Measurements from ENCODE around the gene LRRC28. TPM values are rescaled to one million over a fixed set of nuclear protein-coding genes. Genes with fewer than 3 reads are reported as not detected.

LRRC28 gene
- total and polyA plus RNA-seq, 3 donors from 2014 or later: 78.9 to 100.0 (median 97.1) TPM

DNA sequence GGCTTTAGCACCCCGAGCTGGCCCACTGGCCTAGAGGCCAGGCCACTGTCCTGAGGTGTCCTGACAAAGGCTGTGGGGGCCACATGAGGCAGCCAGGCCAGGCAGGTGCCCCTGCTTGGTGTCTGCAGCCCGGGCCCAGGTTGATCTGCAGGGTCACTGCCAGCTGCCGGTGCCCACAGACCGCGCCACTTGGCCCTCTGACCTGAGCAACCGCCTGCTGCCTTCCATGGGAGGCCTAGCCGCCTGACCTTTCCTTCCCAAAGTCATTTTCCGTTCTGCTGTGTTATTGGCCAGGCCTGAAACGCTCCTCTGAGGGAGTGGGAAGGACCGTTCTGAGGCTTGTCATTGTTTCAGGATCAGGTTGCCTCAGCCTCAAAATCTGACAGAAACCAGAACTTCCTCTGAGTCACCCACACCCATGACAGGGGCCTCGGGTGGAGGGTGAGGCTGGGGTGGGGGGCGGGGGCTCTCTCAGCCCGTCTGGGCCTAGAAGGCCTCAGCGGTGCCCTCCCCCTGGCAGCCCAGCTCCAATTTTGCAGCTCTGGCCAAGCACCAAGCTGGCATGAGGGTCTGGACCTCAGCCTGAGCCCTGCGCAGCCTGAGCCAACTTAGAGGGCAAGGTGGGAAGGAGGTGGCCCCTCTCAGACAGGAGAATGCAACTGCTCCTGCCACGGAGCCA is 173.8 kb downstream of the LRRC28 start:
- Histone ChIP-seq H3K27ac (peak overlapping the region; percentile 5 to 58), H3K4me1 (no peaks in the 10 kb centered on the region)

DNA sequence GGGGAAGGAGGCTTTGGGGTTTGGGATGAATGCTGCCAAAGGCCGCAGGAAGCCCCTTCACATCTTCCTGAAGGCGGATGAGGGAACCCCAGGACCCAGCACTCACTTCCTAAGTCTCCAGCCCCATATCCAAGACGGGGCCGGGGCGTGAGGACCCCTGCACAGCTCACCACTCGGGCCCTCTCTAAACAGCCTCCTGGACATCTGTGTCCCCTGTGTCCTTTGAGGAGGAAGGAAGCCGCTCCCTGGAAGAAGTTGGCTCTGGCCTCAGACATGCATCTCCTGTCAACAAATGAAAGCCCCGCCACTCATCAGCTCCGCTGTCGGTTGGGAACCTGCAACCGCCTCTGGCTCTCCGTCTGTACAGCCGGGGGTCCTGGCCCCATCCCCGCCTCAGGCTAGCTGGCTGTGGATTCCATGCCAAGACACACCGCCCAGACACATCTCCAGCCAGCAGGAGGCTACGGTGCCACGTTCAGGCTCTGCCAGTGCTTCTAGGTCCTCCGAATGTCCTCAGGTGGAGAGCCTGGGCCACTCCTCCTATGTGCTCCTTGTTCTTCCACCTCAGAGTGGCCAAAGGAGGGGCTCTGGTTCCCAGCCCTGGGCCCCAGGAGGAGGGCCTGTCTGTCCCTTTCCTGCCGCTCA is 174.5 kb downstream of the LRRC28 start:
- no peaks in the 10 kb centered on the region for H3K27me3 ChIP-seq
- H3K9me3 ChIP-seq: no peaks in the 10 kb centered on the region
- DNase-seq: no peak
- peak overlapping the region in 1 of 2 donors; percentile 58 for H3K27ac ChIP-seq
- intact Hi-C loops (cut with DNase I; ENCODE audit: low total_unique reads): no loop called here
- 80 to 91% methylated on average over 8 to 19 of the region's 19 CpGs for WGBS, 2 donors
- no peaks in the 10 kb centered on the region for H3K4me1 ChIP-seq
- no peak overlapping the region for H3K4me3 ChIP-seq
- no peak for TF ChIP-seq POLR2A (IDR thresholded peaks at IDR 0.05)
- TF ChIP-seq, protein P1, sequence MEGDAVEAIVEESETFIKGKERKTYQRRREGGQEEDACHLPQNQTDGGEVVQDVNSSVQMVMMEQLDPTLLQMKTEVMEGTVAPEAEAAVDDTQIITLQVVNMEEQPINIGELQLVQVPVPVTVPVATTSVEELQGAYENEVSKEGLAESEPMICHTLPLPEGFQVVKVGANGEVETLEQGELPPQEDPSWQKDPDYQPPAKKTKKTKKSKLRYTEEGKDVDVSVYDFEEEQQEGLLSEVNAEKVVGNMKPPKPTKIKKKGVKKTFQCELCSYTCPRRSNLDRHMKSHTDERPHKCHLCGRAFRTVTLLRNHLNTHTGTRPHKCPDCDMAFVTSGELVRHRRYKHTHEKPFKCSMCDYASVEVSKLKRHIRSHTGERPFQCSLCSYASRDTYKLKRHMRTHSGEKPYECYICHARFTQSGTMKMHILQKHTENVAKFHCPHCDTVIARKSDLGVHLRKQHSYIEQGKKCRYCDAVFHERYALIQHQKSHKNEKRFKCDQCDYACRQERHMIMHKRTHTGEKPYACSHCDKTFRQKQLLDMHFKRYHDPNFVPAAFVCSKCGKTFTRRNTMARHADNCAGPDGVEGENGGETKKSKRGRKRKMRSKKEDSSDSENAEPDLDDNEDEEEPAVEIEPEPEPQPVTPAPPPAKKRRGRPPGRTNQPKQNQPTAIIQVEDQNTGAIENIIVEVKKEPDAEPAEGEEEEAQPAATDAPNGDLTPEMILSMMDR (IDR thresholded peaks at IDR 0.05): no peak
- H3K36me3 ChIP-seq (ENCODE audit: low read depth, missing control alignments): no peaks in the 10 kb centered on the region

More for the DNA sequence above, 173.8 kb downstream of the LRRC28 start:
- H3K27me3 ChIP-seq: no peaks in the 10 kb centered on the region
- TF ChIP-seq, protein P1 (IDR thresholded peaks at IDR 0.05): no peak
- no peak for TF ChIP-seq POLR2A (IDR thresholded peaks at IDR 0.05)
- no peak overlapping the region for H3K4me3 ChIP-seq
- intact Hi-C loops (cut with DNase I; ENCODE audit: low total_unique reads): no loop called here
- 81 to 93% methylated on average over 6 to 15 of the region's 16 CpGs for WGBS, 2 donors
- DNase-seq: no peak
- H3K36me3 ChIP-seq (ENCODE audit: low read depth, missing control alignments): no peaks in the 10 kb centered on the region
- H3K9me3 ChIP-seq: no peaks in the 10 kb centered on the region

DNA sequence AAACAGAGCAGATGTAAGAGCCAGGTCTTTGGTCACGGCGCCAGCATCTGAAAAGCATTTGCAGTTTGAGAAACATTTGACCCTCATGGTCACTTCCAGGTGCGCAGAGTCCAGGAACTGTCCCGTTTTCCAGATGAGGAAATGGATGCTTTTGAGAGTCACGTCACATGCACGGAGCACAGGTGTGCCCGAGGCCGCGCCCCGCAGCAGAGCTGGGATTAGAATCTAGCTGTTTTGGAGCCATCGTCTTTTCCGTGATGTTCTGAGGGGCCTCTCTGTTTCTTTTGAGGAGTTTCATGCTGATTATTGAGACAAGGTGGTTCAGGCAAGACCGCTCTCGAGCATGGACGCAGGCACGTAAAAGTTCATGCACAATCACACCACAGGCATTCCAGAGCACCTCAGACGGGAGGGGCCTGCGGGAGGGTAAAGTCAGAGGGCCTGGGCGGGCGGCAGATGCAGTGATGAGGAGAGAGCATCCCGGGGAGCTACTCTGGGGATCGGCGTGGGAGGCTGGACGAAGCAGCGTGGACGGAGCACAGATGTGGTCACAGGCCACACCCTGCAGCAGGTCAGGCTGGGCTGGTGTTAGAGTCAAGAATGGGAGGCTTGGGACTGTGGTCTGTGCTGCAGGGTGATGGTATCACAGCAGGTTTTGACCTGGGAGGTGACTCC is 175.3 kb downstream of the LRRC28 start:
- H3K36me3 ChIP-seq (ENCODE audit: low read depth, missing control alignments): no peaks in the 10 kb centered on the region
- intact Hi-C loops (cut with DNase I; ENCODE audit: low total_unique reads): no loop called here
- no peak for TF ChIP-seq POLR2A (IDR thresholded peaks at IDR 0.05)
- TF ChIP-seq, protein P1 (IDR thresholded peaks at IDR 0.05): no peak
- no peak for DNase-seq
- no peak overlapping the region for H3K27ac ChIP-seq
- 81 to 92% methylated on average over 12 to 26 of the region's 26 CpGs for WGBS, 2 donors
- H3K4me1 ChIP-seq: no peaks in the 10 kb centered on the region
- H3K4me3 ChIP-seq: no peak overlapping the region
- no peaks in the 10 kb centered on the region for H3K27me3 ChIP-seq
- H3K9me3 ChIP-seq: no peaks in the 10 kb centered on the region

DNA sequence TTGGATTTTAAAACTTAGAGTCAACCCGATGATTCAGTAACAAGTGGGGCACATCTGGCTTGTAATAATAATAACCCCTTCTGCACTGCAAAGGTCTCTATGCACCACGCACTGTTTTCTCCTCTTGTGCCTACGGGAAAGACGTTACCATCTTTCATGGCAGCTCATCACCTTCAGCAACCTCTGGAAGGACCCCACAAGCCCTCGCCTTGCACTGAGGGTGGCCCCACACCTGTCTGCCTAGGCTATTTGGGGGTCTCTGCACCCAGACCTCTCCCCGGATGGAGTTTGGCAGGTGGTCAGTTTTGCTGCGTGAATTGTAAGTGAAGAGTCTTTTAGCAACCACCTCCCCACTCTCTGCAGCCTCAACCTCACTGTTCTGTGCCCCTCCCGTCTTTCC is 175.9 kb downstream of the LRRC28 start:
- Histone ChIP-seq H3K27me3 (no peaks in the 10 kb centered on the region), H3K4me3 (no peak overlapping the region), H3K9me3 (no peaks in the 10 kb centered on the region), H3K27ac (no peak overlapping the region), H3K36me3 (ENCODE audit: low read depth, missing control alignments) (no peaks in the 10 kb centered on the region), H3K4me1 (no peaks in the 10 kb centered on the region)
- TF ChIP-seq POLR2A (IDR thresholded peaks at IDR 0.05): no peak
- TF ChIP-seq, protein P1 (IDR thresholded peaks at IDR 0.05): no peak
- 84 to 93% methylated on average over 8 of the region's 8 CpGs for WGBS, 2 donors
- DNase-seq: no peak
- intact Hi-C loops (cut with DNase I; ENCODE audit: low total_unique reads): no loop called here
